IMR-90 (cell line): ENCODE data around the gene SOBP. TPM values are rescaled to one million over a fixed set of nuclear protein-coding genes. Genes with fewer than 3 reads are reported as not detected.

Experiments used
- ATAC-seq: fragments of 200-7000 bp; cut with Tn5 transposase; 2 replicates; pipeline ENCODE4 v1.9.1; 2020; ENCODE audit warnings: low read depth, mild to moderate bottlenecking, moderate library complexity
- BruUV-seq: library from RNA; stranded (reverse); fragments of 400-500 nt; replicated peaks from 2 replicates; lab custom pipeline; 2021; lab: Mats Ljungman, UMichigan
- CTCF ChIA-PET: fragments of 300-600 bp; formaldehyde crosslinking; extraction: SDS; loops from one replicate; lab custom pipeline; 2021; ENCODE audit warnings: antibody characterized with exemption; lab: Yijun Ruan, JAX
- POLR2A ChIA-PET: fragments of 300-600 bp; sonication (Branson Sonifier 250); formaldehyde crosslinking; loops from one replicate; lab custom pipeline; 2022; ENCODE audit warnings: antibody characterized with exemption; ENCODE audit not compliant: unreplicated experiment; lab: Charles Lee
- DNase-seq: peaks from one replicate; pipeline ENCODE4 v3.0.0; 2013
- H2AFZ ChIP-seq: replicated peaks from 2 replicates; pipeline ENCODE3; 2013; ENCODE audit warnings: low read length, mild to moderate bottlenecking; ENCODE audit not compliant: poor library complexity
- H2AK5ac ChIP-seq: 2 replicates; pipeline ENCODE4 v1.6.1; 2013; ENCODE audit warnings: low read depth, low read length, inconsistent platforms
- H2AK9ac ChIP-seq: replicated peaks from 2 replicates; pipeline ENCODE3; 2013; ENCODE audit warnings: mild to moderate bottlenecking, low read depth, low read length, moderate library complexity; ENCODE audit not compliant: poor library complexity
- H2BK120ac ChIP-seq: 2 replicates; pipeline ENCODE4 v1.6.1; 2013; ENCODE audit warnings: low read depth, low read length, inconsistent platforms
- H2BK15ac ChIP-seq: 3 replicates; pipeline ENCODE4 v1.6.1; 2013; ENCODE audit warnings: low read depth, low read length, inconsistent platforms
- H2BK20ac ChIP-seq: 2 replicates; pipeline ENCODE4 v1.6.1; 2013; ENCODE audit warnings: low read depth, mild to moderate bottlenecking, inconsistent platforms, low read length, moderate library complexity
- H2BK5ac ChIP-seq: 2 replicates; pipeline ENCODE4 v1.6.1; 2013; ENCODE audit warnings: mild to moderate bottlenecking, low read depth, low read length, inconsistent platforms; ENCODE audit not compliant: poor library complexity, severe bottlenecking
- H3K14ac ChIP-seq: replicated peaks from 2 replicates; pipeline ENCODE4 v1.6.1; 2013; ENCODE audit warnings: low read depth, low read length, inconsistent platforms
- H3K18ac ChIP-seq: 2 replicates; pipeline ENCODE4 v1.6.1; 2013; ENCODE audit warnings: low read depth, low read length, control low read depth
- H3K23ac ChIP-seq: 2 replicates; pipeline ENCODE4 v1.6.1; 2013; ENCODE audit warnings: low read depth, low read length, inconsistent platforms
- H3K27ac ChIP-seq: 2 replicates; pipeline ENCODE4 v1.5.1; 2013; ENCODE audit warnings: mild to moderate bottlenecking, control low read depth, low read length; ENCODE audit not compliant: insufficient read depth
- H3K27me3 ChIP-seq: 2 replicates; pipeline ENCODE4 v1.6.1; 2013; ENCODE audit warnings: low read length; ENCODE audit not compliant: control insufficient read depth, insufficient read depth
- H3K36me3 ChIP-seq: 2 replicates; pipeline ENCODE4 v1.6.1; 2013; ENCODE audit warnings: low read length, mixed read lengths; ENCODE audit not compliant: control insufficient read depth, insufficient read depth
- H3K4ac ChIP-seq: 2 replicates; pipeline ENCODE4 v1.6.1; 2013; ENCODE audit warnings: low read depth, low read length, inconsistent platforms
- H3K4me1 ChIP-seq: 2 replicates; pipeline ENCODE4 v1.6.1; 2013; ENCODE audit warnings: low read length, mixed read lengths; ENCODE audit not compliant: control insufficient read depth, insufficient read depth
- H3K4me2 ChIP-seq: 2 replicates; pipeline ENCODE4 v1.6.1; 2013; ENCODE audit warnings: low read depth, mild to moderate bottlenecking, control low read depth, low read length, moderate library complexity
- H3K4me3 ChIP-seq: 2 replicates; pipeline ENCODE4 v1.5.1; 2013; ENCODE audit warnings: low read depth, mild to moderate bottlenecking, control low read depth, low read length, moderate library complexity; ENCODE audit not compliant: insufficient read depth
- H3K56ac ChIP-seq: 2 replicates; pipeline ENCODE4 v1.6.1; 2013; ENCODE audit warnings: low read length, inconsistent platforms; ENCODE audit not compliant: insufficient read depth; ENCODE audit errors: extremely low read depth
- H3K79me1 ChIP-seq, 2 experiments: 2 replicates each; pipeline ENCODE4 v1.6.1; 2013; ENCODE audit warnings: low read length in 2 of 2, inconsistent platforms in 1 of 2, low read depth in 1 of 2
- H3K9ac ChIP-seq: 2 replicates; pipeline ENCODE4 v1.6.1; 2013; ENCODE audit warnings: low read depth, low read length, control low read depth
- H3K9me1 ChIP-seq: 2 replicates; pipeline ENCODE4 v1.6.1; 2013; ENCODE audit warnings: low read length, inconsistent platforms; ENCODE audit not compliant: insufficient read depth
- H3K9me3 ChIP-seq: 2 replicates; pipeline ENCODE4 v1.6.1; 2013; ENCODE audit warnings: low read length; ENCODE audit not compliant: control insufficient read depth, insufficient read depth
- H4K20me1 ChIP-seq: 2 replicates; pipeline ENCODE4 v1.6.1; 2013; ENCODE audit warnings: low read length, inconsistent platforms; ENCODE audit not compliant: insufficient read depth
- H4K5ac ChIP-seq: 2 replicates; pipeline ENCODE4 v1.6.1; 2013; ENCODE audit warnings: mild to moderate bottlenecking, low read depth, low read length, control low read depth
- H4K8ac ChIP-seq, 2 experiments: 2 replicates each; pipeline ENCODE4 v1.6.1; 2013; ENCODE audit warnings: low read depth in 2 of 2, low read length in 2 of 2, control low read depth in 1 of 2, inconsistent platforms in 1 of 2
- H4K91ac ChIP-seq: 2 replicates; pipeline ENCODE4 v1.6.1; 2013; ENCODE audit warnings: low read depth, low read length, inconsistent platforms; ENCODE audit not compliant: insufficient read depth
- CEBPB ChIP-seq: IDR thresholded peaks from 2 replicates; pipeline ENCODE4 v1.6.1; 2012; ENCODE audit warnings: low read depth, low read length, improper control_type of control experiment
- MAZ ChIP-seq: IDR thresholded peaks from 2 replicates; pipeline ENCODE4 v1.6.1; 2012; ENCODE audit warnings: low read depth, mild to moderate bottlenecking, low read length, improper control_type of control experiment, moderate library complexity, borderline replicate concordance
- POLR2A ChIP-seq: IDR thresholded peaks from 2 replicates; pipeline ENCODE4 v1.6.1; 2012; ENCODE audit warnings: mild to moderate bottlenecking, low read depth, low read length
- RCOR1 ChIP-seq: IDR thresholded peaks from 2 replicates; pipeline ENCODE4 v1.6.1; 2012; ENCODE audit warnings: mild to moderate bottlenecking, low read length, improper control_type of control experiment; ENCODE audit not compliant: insufficient replicate concordance
- WGBS, 2 experiments: methylation state at CpG; one replicate each; pipeline versions ENCODE4 v1.1.5 to v1.1.7; 2013; ENCODE audit warnings: missing lambda C conversion rate in 2 of 2; ENCODE audit not compliant: insufficient read length in 1 of 2; ENCODE audit errors: extremely low coverage in 2 of 2; 5-methylcytosine and 5-hydroxymethylcytosine counted together
- dilution Hi-C: fragments of 300-500 bp; cut with HindIII; formaldehyde crosslinking; loops from one replicate; pipeline ENCODE4 v1.14.3; 2018; ENCODE audit warnings: low sequenced_read_pairs; ENCODE audit not compliant: unreplicated experiment
- in situ Hi-C: fragments of 300-500 bp; cut with MboI; formaldehyde crosslinking; loops from 3 replicates; pipeline ENCODE4 v1.14.3; 2019; ENCODE audit warnings: low sequenced_read_pairs, inconsistent platforms, mixed read lengths
- intact Hi-C: fragments of 100-400 bp; cut with micrococcal nuclease; formaldehyde crosslinking; loops from 2 replicates; pipeline ENCODE4 v1.10.0; 2022
- polyA plus RNA-seq, 3 experiments: library from polyadenylated mRNA; depleted of rRNA; stranded (reverse); fragments of >200 nt; gene quantifications; 2 replicates each; pipeline ENCODE4 v1.2.3, GENCODE V29; 2012; ENCODE audit warnings: low replicate concordance in 1 of 3
- total RNA-seq: library from RNA; depleted of rRNA; stranded (reverse); fragments of >200 nt; gene quantifications from 2 replicates; pipeline ENCODE4 v1.2.3, GENCODE V29; 2012
- TF ChIP-seq, protein P1 (sequence below): conservative IDR thresholded peaks from 2 replicates; pipeline ENCODE4 v1.5.1; 2012; ENCODE audit warnings: mild to moderate bottlenecking, low read depth, low read length, improper control_type of control experiment
- TF ChIP-seq, protein P2 (sequence below): fragments of 150-350 bp; IDR thresholded peaks from 2 replicates; pipeline ENCODE4 v1.6.1; 2017; ENCODE audit warnings: mild to moderate bottlenecking, antibody characterized with exemption, low read length, low read depth

The SOBP gene
- total and polyA plus RNA-seq, 2 of the 4 experiments (the other 2 are of a cell fraction), result 0.60 to 0.72 TPM

DNA sequence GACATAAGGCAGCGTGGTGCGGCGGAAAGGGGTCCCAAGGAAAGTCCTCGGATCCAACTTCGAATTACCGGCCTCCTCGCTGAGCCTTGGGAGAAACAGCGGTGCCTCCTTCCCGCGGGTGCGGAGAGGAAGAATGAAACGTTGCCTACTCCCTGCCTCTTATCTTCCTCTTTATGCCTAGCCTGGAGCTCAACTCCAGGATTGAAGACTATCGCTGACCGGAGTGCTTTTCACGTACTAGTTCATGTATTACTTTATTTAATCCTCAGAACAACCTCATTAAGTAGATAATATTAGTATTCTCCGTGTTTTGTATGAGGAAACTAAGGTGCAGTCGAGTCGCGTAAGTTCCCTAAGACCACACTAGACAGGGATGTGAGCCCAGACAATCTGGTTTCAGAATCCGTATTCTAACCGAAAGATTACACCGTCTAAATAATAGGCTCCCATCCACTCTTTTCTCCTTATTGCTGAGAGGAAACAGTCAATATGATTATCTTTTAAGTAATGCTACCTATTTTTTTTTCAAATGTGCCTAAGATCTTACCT lies 29.8 kb upstream of the SOBP start (continued):
- TF ChIP-seq, protein P1, sequence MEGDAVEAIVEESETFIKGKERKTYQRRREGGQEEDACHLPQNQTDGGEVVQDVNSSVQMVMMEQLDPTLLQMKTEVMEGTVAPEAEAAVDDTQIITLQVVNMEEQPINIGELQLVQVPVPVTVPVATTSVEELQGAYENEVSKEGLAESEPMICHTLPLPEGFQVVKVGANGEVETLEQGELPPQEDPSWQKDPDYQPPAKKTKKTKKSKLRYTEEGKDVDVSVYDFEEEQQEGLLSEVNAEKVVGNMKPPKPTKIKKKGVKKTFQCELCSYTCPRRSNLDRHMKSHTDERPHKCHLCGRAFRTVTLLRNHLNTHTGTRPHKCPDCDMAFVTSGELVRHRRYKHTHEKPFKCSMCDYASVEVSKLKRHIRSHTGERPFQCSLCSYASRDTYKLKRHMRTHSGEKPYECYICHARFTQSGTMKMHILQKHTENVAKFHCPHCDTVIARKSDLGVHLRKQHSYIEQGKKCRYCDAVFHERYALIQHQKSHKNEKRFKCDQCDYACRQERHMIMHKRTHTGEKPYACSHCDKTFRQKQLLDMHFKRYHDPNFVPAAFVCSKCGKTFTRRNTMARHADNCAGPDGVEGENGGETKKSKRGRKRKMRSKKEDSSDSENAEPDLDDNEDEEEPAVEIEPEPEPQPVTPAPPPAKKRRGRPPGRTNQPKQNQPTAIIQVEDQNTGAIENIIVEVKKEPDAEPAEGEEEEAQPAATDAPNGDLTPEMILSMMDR, result no peak

DNA sequence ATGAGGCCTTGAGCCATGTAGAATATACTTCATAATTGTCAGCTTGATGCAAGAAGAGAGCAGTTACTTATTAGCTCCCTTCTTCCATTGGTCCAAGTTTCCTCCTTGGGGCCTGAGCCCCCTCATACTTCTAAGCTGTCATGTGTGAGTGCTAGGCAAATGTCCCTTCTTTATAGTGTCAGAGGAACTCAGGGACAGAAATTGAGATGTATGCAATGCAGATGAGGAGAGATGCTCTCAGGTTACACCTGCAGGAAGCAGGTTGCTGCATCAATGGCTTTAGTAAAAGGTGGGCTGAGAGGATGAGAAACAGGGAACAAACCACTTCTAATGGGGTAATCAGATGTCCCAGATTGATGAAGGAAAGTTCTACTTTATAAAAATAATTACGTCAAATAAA lies 23.9 kb upstream of the SOBP start:
- TF ChIP-seq POLR2A, result no peak
- TF ChIP-seq RCOR1, result no peak
- no peak for TF ChIP-seq MAZ
- TF ChIP-seq, protein P2, sequence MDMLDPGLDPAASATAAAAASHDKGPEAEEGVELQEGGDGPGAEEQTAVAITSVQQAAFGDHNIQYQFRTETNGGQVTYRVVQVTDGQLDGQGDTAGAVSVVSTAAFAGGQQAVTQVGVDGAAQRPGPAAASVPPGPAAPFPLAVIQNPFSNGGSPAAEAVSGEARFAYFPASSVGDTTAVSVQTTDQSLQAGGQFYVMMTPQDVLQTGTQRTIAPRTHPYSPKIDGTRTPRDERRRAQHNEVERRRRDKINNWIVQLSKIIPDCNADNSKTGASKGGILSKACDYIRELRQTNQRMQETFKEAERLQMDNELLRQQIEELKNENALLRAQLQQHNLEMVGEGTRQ, result no peak
- no peak for TF ChIP-seq CEBPB
- dilution Hi-C loops, result no loop called here
- no peaks in the 10 kb centered on the region for H4K20me1 ChIP-seq
- H2AK5ac ChIP-seq, result no peak overlapping the region
- H3K9me3 ChIP-seq, result no peaks in the 10 kb centered on the region
- BruUV-seq, result no TSS peak
- H3K18ac ChIP-seq, result no peak overlapping the region
- no peak overlapping the region for H3K23ac ChIP-seq
- H2AK9ac ChIP-seq, result no peak overlapping the region
- intact Hi-C loops, result no loop called here
- H2AFZ ChIP-seq, result no peak overlapping the region
- H2BK20ac ChIP-seq, result no peak overlapping the region
- H3K56ac ChIP-seq, result no peak overlapping the region
- in situ Hi-C loops, result no loop called here
- H3K79me1 ChIP-seq, result no peaks in the 10 kb centered on the region
- H3K4me3 ChIP-seq, result no peak overlapping the region
- CTCF ChIA-PET, result interaction anchor here (1.3 kb wide), 1 partner anchor 15 kb away, joined by 5 read pairs; no protein-coding TSS in a partner anchor
- H3K4me1 ChIP-seq, result no peaks in the 10 kb centered on the region
- H2BK120ac ChIP-seq, result no peak overlapping the region
- no peak for DNase-seq
- H4K91ac ChIP-seq, result no peak overlapping the region
- H3K9me1 ChIP-seq, result no peaks in the 10 kb centered on the region
- no peak overlapping the region for H3K4ac ChIP-seq
- ATAC-seq, result no peak
- no peak overlapping the region for H3K14ac ChIP-seq
- no peak overlapping the region for H3K4me2 ChIP-seq
- H3K9ac ChIP-seq, result no peak overlapping the region
- H3K27ac ChIP-seq, result no peak overlapping the region
- peaks cover 2% of the 10 kb centered on the region for H3K27me3 ChIP-seq
- WGBS, 2 experiments, result no CpG with 5 or more reads among the region's 1 CpG
- H4K8ac ChIP-seq, result no peak overlapping the region
- H2BK15ac ChIP-seq, result no peak overlapping the region
- H2BK5ac ChIP-seq, result no peak overlapping the region
- POLR2A ChIA-PET, result no interaction called here
- no peaks in the 10 kb centered on the region for H3K36me3 ChIP-seq
- H4K5ac ChIP-seq, result no peak overlapping the region
